SK-N-SH (cell line): ENCODE data around the gene HDLBP.

Experiments
- CTCF ChIP-seq: fragments of 200-600 bp; sonication (generic); IDR thresholded peaks from 2 replicates; pipeline ENCODE4 v1.6.1; 2017; ENCODE audit warnings: antibody characterized with exemption, mild to moderate bottlenecking, moderate library complexity
- MXI1 ChIP-seq: IDR thresholded peaks from 2 replicates; pipeline ENCODE4 v1.6.1; 2012; ENCODE audit warnings: mild to moderate bottlenecking, low read depth, low read length, improper control_type of control experiment
- SIN3A ChIP-seq: IDR thresholded peaks from 2 replicates; pipeline ENCODE4 v1.6.1; 2012; ENCODE audit warnings: low read depth, mild to moderate bottlenecking, low read length, moderate library complexity, borderline replicate concordance
- ZBTB33 ChIP-seq: IDR thresholded peaks from 2 replicates; pipeline ENCODE4 v1.4.0; 2012; ENCODE audit warnings: low read depth, borderline replicate concordance

- no peak; the same call in 1 of the 2 replicates for TF ChIP-seq CTCF
- no peak for TF ChIP-seq MXI1
- TF ChIP-seq SIN3A, result no peak
- no peak for TF ChIP-seq ZBTB33
Measured at GRCh38 chr2:241273210-241274020, 42.1 kb downstream of the HDLBP start.
